ENCODE measurements around the gene GRK5.

DNA sequence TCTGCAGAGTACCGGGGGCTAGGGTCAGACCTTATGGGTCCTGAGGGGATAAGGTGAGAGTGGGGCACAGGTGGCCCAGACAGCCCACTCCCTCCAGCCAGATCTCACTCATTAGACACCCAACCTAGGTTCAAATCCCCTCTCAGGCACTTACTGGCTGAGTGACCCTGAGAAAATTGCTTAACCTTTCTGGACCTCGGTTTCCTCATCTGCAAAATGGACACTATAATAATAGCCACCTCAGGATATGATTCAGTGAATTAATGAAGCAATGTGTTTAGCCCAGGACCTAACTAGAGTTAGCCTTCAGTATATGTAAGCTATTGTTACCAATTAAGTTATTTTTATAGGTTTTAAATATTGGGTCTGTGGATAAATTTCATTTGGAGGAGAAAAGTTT, 212.6 kb downstream of the GRK5 start:
- TF ChIP-seq, protein P1, sequence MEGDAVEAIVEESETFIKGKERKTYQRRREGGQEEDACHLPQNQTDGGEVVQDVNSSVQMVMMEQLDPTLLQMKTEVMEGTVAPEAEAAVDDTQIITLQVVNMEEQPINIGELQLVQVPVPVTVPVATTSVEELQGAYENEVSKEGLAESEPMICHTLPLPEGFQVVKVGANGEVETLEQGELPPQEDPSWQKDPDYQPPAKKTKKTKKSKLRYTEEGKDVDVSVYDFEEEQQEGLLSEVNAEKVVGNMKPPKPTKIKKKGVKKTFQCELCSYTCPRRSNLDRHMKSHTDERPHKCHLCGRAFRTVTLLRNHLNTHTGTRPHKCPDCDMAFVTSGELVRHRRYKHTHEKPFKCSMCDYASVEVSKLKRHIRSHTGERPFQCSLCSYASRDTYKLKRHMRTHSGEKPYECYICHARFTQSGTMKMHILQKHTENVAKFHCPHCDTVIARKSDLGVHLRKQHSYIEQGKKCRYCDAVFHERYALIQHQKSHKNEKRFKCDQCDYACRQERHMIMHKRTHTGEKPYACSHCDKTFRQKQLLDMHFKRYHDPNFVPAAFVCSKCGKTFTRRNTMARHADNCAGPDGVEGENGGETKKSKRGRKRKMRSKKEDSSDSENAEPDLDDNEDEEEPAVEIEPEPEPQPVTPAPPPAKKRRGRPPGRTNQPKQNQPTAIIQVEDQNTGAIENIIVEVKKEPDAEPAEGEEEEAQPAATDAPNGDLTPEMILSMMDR (conservative IDR thresholded peaks at IDR 0.05; ENCODE audit: low read length): no peak
- no peak for TF ChIP-seq EZH2phosphoT487 (IDR thresholded peaks at IDR 0.05; ENCODE audit: borderline replicate concordance)

Data from Loucy (cell line).